GM12891 (cell line): ENCODE results near the gene PAIP2.
"Not testable (repeated sequence)": the region's sequence is repeated elsewhere in the genome, so short reads cannot be mapped to it uniquely, and the experiment has no call there.

ENCODE experiments used
- PAX5 ChIP-seq: IDR thresholded peaks from 2 replicates; pipeline ENCODE4 v1.6.1; 2011; ENCODE audit warnings: low read length, moderate library complexity, mild to moderate bottlenecking; ENCODE audit not compliant: insufficient read depth, severe bottlenecking
- POLR2A ChIP-seq: IDR thresholded peaks from 2 replicates; pipeline ENCODE4 v1.6.1; 2011; ENCODE audit warnings: low read depth, low read length, control low read depth

DNA sequence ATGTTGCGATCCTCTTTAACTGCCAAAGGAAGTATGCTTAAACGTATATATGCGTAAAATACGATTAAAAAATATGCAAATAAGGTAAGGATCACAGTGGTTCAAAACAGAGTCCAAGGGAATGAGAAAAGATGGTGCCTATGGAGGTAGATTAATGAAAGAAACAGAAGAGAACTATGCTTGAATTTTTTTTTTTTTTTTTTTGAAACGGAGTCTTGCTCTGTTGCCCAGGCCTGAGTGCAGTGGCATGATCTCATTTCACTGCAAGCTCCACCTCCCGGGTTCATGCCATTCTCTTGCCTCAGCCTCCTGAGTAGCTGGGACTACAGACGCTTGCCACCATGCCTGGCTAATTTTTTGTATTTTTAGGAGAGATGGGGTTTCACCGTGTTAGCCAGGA lies 3.8 kb downstream of the PAIP2 start:
- TF ChIP-seq POLR2A, PAX5: not testable (repeated sequence)
